CD14-positive monocyte (primary cell): ENCODE measurements around the gene PFN3. TPM values are rescaled to one million over a fixed set of nuclear protein-coding genes. Genes with fewer than 3 reads are reported as not detected.
A peak's percentile ranks its signal among the peaks of the same experiment; 100 is the strongest.

ENCODE experiments used
- DNase-seq, 3 donors: peaks; one replicate each; pipeline ENCODE4 v3.0.0-alpha.2; 2011 to 2022
- H2AFZ ChIP-seq: 2 replicates; pipeline ENCODE4 v1.6.0; 2012; ENCODE audit warnings: mild to moderate bottlenecking, low read depth, low read length, inconsistent platforms; ENCODE audit not compliant: insufficient read depth, poor library complexity, severe bottlenecking
- H3K27ac ChIP-seq, 2 donors: 1 replicate in 1 of 2; 2 replicates in 1 of 2; pipeline ENCODE4 v1.5.1; 2012 to 2013; ENCODE audit warnings: low read length in 2 of 2, control low read depth in 1 of 2, inconsistent platforms in 1 of 2, low read depth in 1 of 2, mild to moderate bottlenecking in 1 of 2
- H3K27me3 ChIP-seq, 2 donors: one replicate each; pipeline versions ENCODE4 v1.6.0 to v1.6.1; 2011 to 2013; ENCODE audit warnings: low read length in 2 of 2; ENCODE audit not compliant: control insufficient read depth in 2 of 2, insufficient read depth in 2 of 2
- H3K36me3 ChIP-seq, 2 donors: replicated peaks in 1 of 2; 1 replicate in 1 of 2; 2 replicates in 1 of 2; pipeline versions ENCODE4 v1.5.1 to v1.6.1; 2012 to 2013; ENCODE audit warnings: low read length in 2 of 2, control low read depth in 1 of 2, inconsistent platforms in 1 of 2, mild to moderate bottlenecking in 1 of 2; ENCODE audit not compliant: insufficient read depth in 2 of 2, control insufficient read depth in 1 of 2
- H3K4me1 ChIP-seq, 2 donors: 1 replicate in 1 of 2; 2 replicates in 1 of 2; pipeline versions ENCODE4 v1.5.1 to v1.6.1; 2012 to 2013; ENCODE audit warnings: low read length in 2 of 2, control low read depth in 1 of 2, inconsistent platforms in 1 of 2, mild to moderate bottlenecking in 1 of 2, moderate library complexity in 1 of 2; ENCODE audit not compliant: insufficient read depth in 2 of 2, control insufficient read depth in 1 of 2
- H3K4me2 ChIP-seq: replicated peaks from 2 replicates; pipeline ENCODE3; 2012; ENCODE audit warnings: low read length, moderate library complexity, mild to moderate bottlenecking; ENCODE audit not compliant: poor library complexity, severe bottlenecking; ENCODE audit errors: extremely low read depth
- H3K4me3 ChIP-seq, 3 experiments: fragments of 200-600 bp in 1 of 3; sonication (generic) in 1 of 3; replicated peaks in 1 of 3; 1 replicate in 2 of 3; 2 replicates in 1 of 3; pipeline ENCODE4 v1.5.1; 2011 to 2013; ENCODE audit warnings: low read length in 3 of 3, mild to moderate bottlenecking in 3 of 3, control low read depth in 2 of 3, low read depth in 2 of 3, inconsistent platforms in 1 of 3, moderate library complexity in 1 of 3
- H3K79me2 ChIP-seq: 2 replicates; pipeline ENCODE4 v1.6.0; 2012; ENCODE audit warnings: mild to moderate bottlenecking, control low read depth, inconsistent platforms, low read length, moderate library complexity; ENCODE audit not compliant: insufficient read depth
- H3K9ac ChIP-seq: 2 replicates; pipeline ENCODE4 v1.6.0; 2017; ENCODE audit warnings: low read length, mild to moderate bottlenecking; ENCODE audit not compliant: insufficient read depth, poor library complexity, severe bottlenecking
- H3K9me3 ChIP-seq, 2 donors: replicated peaks in 1 of 2; 1 replicate in 1 of 2; 2 replicates in 1 of 2; pipeline versions ENCODE4 v1.5.1 to v1.6.1; 2012 to 2013; ENCODE audit warnings: low read length in 2 of 2, control low read depth in 1 of 2; ENCODE audit not compliant: control insufficient read depth in 1 of 2, insufficient read depth in 1 of 2
- H4K20me1 ChIP-seq: 2 replicates; pipeline ENCODE4 v1.6.0; 2012; ENCODE audit warnings: mild to moderate bottlenecking, low read length, control low read depth, moderate library complexity; ENCODE audit not compliant: insufficient read depth
- H3K27ac Mint-ChIP-seq, 7 donors: one replicate each; pipeline ENCODE4 v1.8.0; 2020; ENCODE audit warnings: mild to moderate bottlenecking in 7 of 7, mixed read lengths in 7 of 7, moderate library complexity in 6 of 7, inconsistent platforms in 2 of 7
- H3K27me3 Mint-ChIP-seq, 3 donors: one replicate each; pipeline ENCODE4 v1.8.0; 2021 to 2022; ENCODE audit warnings: low read depth in 3 of 3, mild to moderate bottlenecking in 3 of 3, mixed read lengths in 3 of 3, moderate library complexity in 3 of 3, inconsistent platforms in 1 of 3
- H3K36me3 Mint-ChIP-seq, 2 donors: one replicate each; pipeline ENCODE4 v1.8.0; 2020; ENCODE audit warnings: mixed read lengths in 2 of 2, inconsistent platforms in 1 of 2, mild to moderate bottlenecking in 1 of 2
- H3K4me1 Mint-ChIP-seq: one replicate; pipeline ENCODE4 v1.8.0; 2020; ENCODE audit warnings: mild to moderate bottlenecking, mixed read lengths
- H3K4me3 Mint-ChIP-seq, 2 donors: one replicate each; pipeline ENCODE4 v1.8.0; 2020; ENCODE audit warnings: mild to moderate bottlenecking in 2 of 2, mixed read lengths in 2 of 2, moderate library complexity in 1 of 2
- H3K9me3 Mint-ChIP-seq, 7 donors: one replicate each; pipeline ENCODE4 v1.8.0; 2020 to 2022; ENCODE audit warnings: mixed read lengths in 7 of 7, mild to moderate bottlenecking in 6 of 7, moderate library complexity in 6 of 7, inconsistent platforms in 2 of 7
- CTCF ChIP-seq: fragments of 200-600 bp; IDR thresholded peaks from one replicate; pipeline ENCODE4 v1.8.0; 2022; ENCODE audit warnings: antibody characterized with exemption, mild to moderate bottlenecking
- WGBS: methylation state at CpG from one replicate; pipeline ENCODE4 v1.1.5; 2013; ENCODE audit warnings: missing lambda C conversion rate; ENCODE audit not compliant: insufficient coverage; 5-methylcytosine and 5-hydroxymethylcytosine counted together
- intact Hi-C, 2 donors: fragments of 100-400 bp; cut with micrococcal nuclease; formaldehyde crosslinking; loops; one replicate each; pipeline versions ENCODE4 v1.15.0 to v1.15.1; 2023
- polyA plus RNA-seq, 3 donors: library from polyadenylated mRNA; depleted of rRNA in 1 of 3; unstranded in 2 of 3; stranded (reverse) in 1 of 3; fragments of 300-500 nt in 2 of 3; fragments of >200 nt in 1 of 3; fragmentation: Illumina TruSeq in 2 of 3; gene quantifications; 1 replicate in 2 of 3; 2 replicates in 1 of 3; pipeline ENCODE4 v1.2.3, GENCODE V29; 2012 to 2021

The PFN3 gene
- polyA plus RNA-seq, 3 donors = not detected

GRCh38 chr5:177440211-177440989 lies 39.9 kb upstream of the PFN3 start:
- H3K36me3 ChIP-seq = peaks cover 74 to 84% of the 10 kb centered on the region in 2 donors
- H3K9me3 Mint-ChIP-seq = peaks cover 0 to 3% (median 0%) of the 10 kb centered on the region in 7 donors
- WGBS = 91% methylated on average over 21 of the region's 24 CpGs
- no peaks in the 10 kb centered on the region for H3K9me3 ChIP-seq
- H3K36me3 Mint-ChIP-seq = peaks cover 71 to 78% of the 10 kb centered on the region in 2 donors
- H3K27ac ChIP-seq = no peak overlapping the region
- H3K4me3 ChIP-seq = no peak overlapping the region
- H3K4me1 Mint-ChIP-seq = peaks cover 24% of the 10 kb centered on the region
- TF ChIP-seq CTCF = no peak
- H3K27me3 Mint-ChIP-seq = peaks cover 3 to 5% (median 4%) of the 10 kb centered on the region in 3 donors
- peaks cover 11% of the 10 kb centered on the region for H3K79me2 ChIP-seq
- peaks cover 11 to 22% of the 10 kb centered on the region in 2 donors for H3K4me1 ChIP-seq
- no peak overlapping the region for H2AFZ ChIP-seq
- H3K4me3 Mint-ChIP-seq = no peak overlapping the region
- H3K27me3 ChIP-seq = no peaks in the 10 kb centered on the region
- DNase-seq = no peak
- no peak overlapping the region for H3K4me2 ChIP-seq
- H3K27ac Mint-ChIP-seq = peak overlapping the region in 1 of 7 donors; percentile 16
- peaks cover 100% of the 10 kb centered on the region for H4K20me1 ChIP-seq
- intact Hi-C loops = no loop called here
- H3K9ac ChIP-seq = no peak overlapping the region

GRCh38 chr5:177439518-177440053 lies 39.1 kb upstream of the PFN3 start:
- 100% methylated on average over 3 of the region's 4 CpGs for WGBS
- Histone ChIP-seq H3K9ac (no peak overlapping the region), H3K4me3 (no peak overlapping the region), H3K36me3 (peaks cover 82 to 92% of the 10 kb centered on the region in 2 donors), H3K9me3 (no peaks in the 10 kb centered on the region), H4K20me1 (peaks cover 100% of the 10 kb centered on the region), H2AFZ (no peak overlapping the region), H3K79me2 (peaks cover 16% of the 10 kb centered on the region), H3K4me1 (peaks cover 9 to 14% of the 10 kb centered on the region in 2 donors), H3K27me3 (no peaks in the 10 kb centered on the region), H3K4me2 (no peak overlapping the region), H3K27ac (no peak overlapping the region)
- Mint-ChIP-seq H3K27me3 (peaks cover 0 to 5% (median 4%) of the 10 kb centered on the region in 3 donors), H3K4me3 (no peak overlapping the region), H3K4me1 (peaks cover 16% of the 10 kb centered on the region), H3K27ac (no peak overlapping the region), H3K9me3 (peaks cover 0 to 3% (median 0%) of the 10 kb centered on the region in 7 donors), H3K36me3 (peaks cover 78 to 86% of the 10 kb centered on the region in 2 donors)
- TF ChIP-seq CTCF = no peak
- no peak for DNase-seq
- intact Hi-C loops = no loop called here
